Progenitor cell of endocrine pancreas (in vitro differentiated cells): ENCODE data around the gene CDH13. TPM values are rescaled to one million over a fixed set of nuclear protein-coding genes. Genes with fewer than 3 reads are reported as not detected.
A peak's percentile ranks its signal among the peaks of the same experiment; 100 is the strongest.

Experiments used
- DNase-seq: peaks from one replicate; pipeline ENCODE4 v3.0.0; 2021; ENCODE audit warnings: low spot score; ENCODE audit not compliant: unreplicated experiment
- H3K27ac Mint-ChIP-seq: 2 replicates; pipeline ENCODE4 v1.8.0; 2021; ENCODE audit warnings: mild to moderate bottlenecking, moderate library complexity, mixed read lengths
- H3K27me3 Mint-ChIP-seq: 2 replicates; pipeline ENCODE4 v1.8.0; 2021; ENCODE audit warnings: mixed read lengths
- H3K36me3 Mint-ChIP-seq: 2 replicates; pipeline ENCODE4 v1.8.0; 2022; ENCODE audit warnings: mixed read lengths; ENCODE audit not compliant: insufficient read depth
- H3K4me1 Mint-ChIP-seq: 2 replicates; pipeline ENCODE4 v1.8.0; 2021; ENCODE audit warnings: low read depth, mixed read lengths
- H3K4me3 Mint-ChIP-seq: 2 replicates; pipeline ENCODE4 v1.8.0; 2021; ENCODE audit warnings: low read depth, mild to moderate bottlenecking, moderate library complexity, mixed read lengths
- H3K9me3 Mint-ChIP-seq: 2 replicates; pipeline ENCODE4 v1.8.0; 2021; ENCODE audit warnings: low read depth, mixed read lengths
- CTCF ChIP-seq: fragments of 200-600 bp; sonication (generic); IDR thresholded peaks from one replicate; pipeline ENCODE4 v1.5.0; 2021; ENCODE audit warnings: antibody characterized with exemption, mild to moderate bottlenecking; ENCODE audit not compliant: unreplicated experiment
- total RNA-seq: library from RNA; stranded (reverse); gene quantifications from 2 replicates; pipeline ENCODE4 v1.2.1, GENCODE V29; 2021

The CDH13 gene
- total RNA-seq, 1 donor from 2014 or later = 0.38 TPM

GRCh38 chr16:83143788-83144187 is 517.0 kb downstream of the CDH13 start:
- peaks cover 3% of the 10 kb centered on the region for H3K27me3 Mint-ChIP-seq
- no peak for TF ChIP-seq CTCF
- peaks cover 24% of the 10 kb centered on the region for H3K4me1 Mint-ChIP-seq
- no peaks in the 10 kb centered on the region for H3K36me3 Mint-ChIP-seq
- H3K4me3 Mint-ChIP-seq = no peak overlapping the region
- no peak for DNase-seq
- no peaks in the 10 kb centered on the region for H3K9me3 Mint-ChIP-seq
- peak overlapping the region; percentile 60 for H3K27ac Mint-ChIP-seq

- Mint-ChIP-seq H3K27me3 (peaks cover 3% of the 10 kb centered on the region), H3K9me3 (no peaks in the 10 kb centered on the region), H3K4me1 (peaks cover 24% of the 10 kb centered on the region), H3K4me3 (no peak overlapping the region), H3K27ac (no peak overlapping the region), H3K36me3 (no peaks in the 10 kb centered on the region)
- no peak for TF ChIP-seq CTCF
- DNase-seq = no peak
Observed at GRCh38 chr16:83145297-83145696, 518.5 kb downstream of the CDH13 start.

- TF ChIP-seq CTCF = no peak
- DNase-seq = no peak
- no peak overlapping the region for H3K4me3 Mint-ChIP-seq
- no peak overlapping the region for H3K27ac Mint-ChIP-seq
- H3K36me3 Mint-ChIP-seq = no peaks in the 10 kb centered on the region
- H3K9me3 Mint-ChIP-seq = no peaks in the 10 kb centered on the region
- peaks cover 24% of the 10 kb centered on the region for H3K4me1 Mint-ChIP-seq
- H3K27me3 Mint-ChIP-seq = peaks cover 3% of the 10 kb centered on the region
Observed at GRCh38 chr16:83147244-83147643, 520.5 kb downstream of the CDH13 start.

GRCh38 chr16:83158320-83158957 is 531.7 kb downstream of the CDH13 start:
- Mint-ChIP-seq H3K27ac (peak overlapping the region; percentile 29), H3K4me3 (no peak overlapping the region), H3K4me1 (peaks cover 3% of the 10 kb centered on the region), H3K27me3 (peaks cover 3% of the 10 kb centered on the region), H3K36me3 (no peaks in the 10 kb centered on the region), H3K9me3 (no peaks in the 10 kb centered on the region)
- DNase-seq = no peak
- TF ChIP-seq CTCF = no peak

- Mint-ChIP-seq H3K27ac (no peak overlapping the region), H3K9me3 (no peaks in the 10 kb centered on the region), H3K36me3 (no peaks in the 10 kb centered on the region), H3K4me3 (no peak overlapping the region), H3K4me1 (peaks cover 3% of the 10 kb centered on the region), H3K27me3 (peaks cover 3% of the 10 kb centered on the region)
- no peak for DNase-seq
- no peak for TF ChIP-seq CTCF
Observed at GRCh38 chr16:83159049-83159448, 532.3 kb downstream of the CDH13 start.
